IMR-90 (cell line): ENCODE measurements around the gene KAT14. TPM values are rescaled to one million over a fixed set of nuclear protein-coding genes. Genes with fewer than 3 reads are reported as not detected.

Experiments
- ATAC-seq: fragments of 200-7000 bp; cut with Tn5 transposase; 2 replicates; pipeline ENCODE4 v1.9.1; 2020; ENCODE audit warnings: low read depth, mild to moderate bottlenecking, moderate library complexity
- BruUV-seq: library from RNA; stranded (reverse); fragments of 400-500 nt; replicated peaks from 2 replicates; lab custom pipeline; 2021; lab: Mats Ljungman, UMichigan
- CTCF ChIA-PET: fragments of 300-600 bp; formaldehyde crosslinking; extraction: SDS; loops from one replicate; lab custom pipeline; 2021; ENCODE audit warnings: antibody characterized with exemption; lab: Yijun Ruan, JAX
- POLR2A ChIA-PET: fragments of 300-600 bp; sonication (Branson Sonifier 250); formaldehyde crosslinking; loops from one replicate; lab custom pipeline; 2022; ENCODE audit warnings: antibody characterized with exemption; ENCODE audit not compliant: unreplicated experiment; lab: Charles Lee
- DNase-seq: peaks from one replicate; pipeline ENCODE4 v3.0.0; 2013
- H2AFZ ChIP-seq: replicated peaks from 2 replicates; pipeline ENCODE3; 2013; ENCODE audit warnings: low read length, mild to moderate bottlenecking; ENCODE audit not compliant: poor library complexity
- H2AK5ac ChIP-seq: 2 replicates; pipeline ENCODE4 v1.6.1; 2013; ENCODE audit warnings: low read depth, low read length, inconsistent platforms
- H2AK9ac ChIP-seq: replicated peaks from 2 replicates; pipeline ENCODE3; 2013; ENCODE audit warnings: mild to moderate bottlenecking, low read depth, low read length, moderate library complexity; ENCODE audit not compliant: poor library complexity
- H2BK120ac ChIP-seq: 2 replicates; pipeline ENCODE4 v1.6.1; 2013; ENCODE audit warnings: low read depth, low read length, inconsistent platforms
- H2BK15ac ChIP-seq: 3 replicates; pipeline ENCODE4 v1.6.1; 2013; ENCODE audit warnings: low read depth, low read length, inconsistent platforms
- H2BK20ac ChIP-seq: 2 replicates; pipeline ENCODE4 v1.6.1; 2013; ENCODE audit warnings: low read depth, mild to moderate bottlenecking, inconsistent platforms, low read length, moderate library complexity
- H2BK5ac ChIP-seq: 2 replicates; pipeline ENCODE4 v1.6.1; 2013; ENCODE audit warnings: mild to moderate bottlenecking, low read depth, low read length, inconsistent platforms; ENCODE audit not compliant: poor library complexity, severe bottlenecking
- H3K14ac ChIP-seq: replicated peaks from 2 replicates; pipeline ENCODE4 v1.6.1; 2013; ENCODE audit warnings: low read depth, low read length, inconsistent platforms
- H3K18ac ChIP-seq: 2 replicates; pipeline ENCODE4 v1.6.1; 2013; ENCODE audit warnings: low read depth, low read length, control low read depth
- H3K23ac ChIP-seq: 2 replicates; pipeline ENCODE4 v1.6.1; 2013; ENCODE audit warnings: low read depth, low read length, inconsistent platforms
- H3K27ac ChIP-seq: 2 replicates; pipeline ENCODE4 v1.5.1; 2013; ENCODE audit warnings: mild to moderate bottlenecking, control low read depth, low read length; ENCODE audit not compliant: insufficient read depth
- H3K27me3 ChIP-seq: 2 replicates; pipeline ENCODE4 v1.6.1; 2013; ENCODE audit warnings: low read length; ENCODE audit not compliant: control insufficient read depth, insufficient read depth
- H3K36me3 ChIP-seq: 2 replicates; pipeline ENCODE4 v1.6.1; 2013; ENCODE audit warnings: low read length, mixed read lengths; ENCODE audit not compliant: control insufficient read depth, insufficient read depth
- H3K4ac ChIP-seq: 2 replicates; pipeline ENCODE4 v1.6.1; 2013; ENCODE audit warnings: low read depth, low read length, inconsistent platforms
- H3K4me1 ChIP-seq: 2 replicates; pipeline ENCODE4 v1.6.1; 2013; ENCODE audit warnings: low read length, mixed read lengths; ENCODE audit not compliant: control insufficient read depth, insufficient read depth
- H3K4me2 ChIP-seq: 2 replicates; pipeline ENCODE4 v1.6.1; 2013; ENCODE audit warnings: low read depth, mild to moderate bottlenecking, control low read depth, low read length, moderate library complexity
- H3K4me3 ChIP-seq: 2 replicates; pipeline ENCODE4 v1.5.1; 2013; ENCODE audit warnings: low read depth, mild to moderate bottlenecking, control low read depth, low read length, moderate library complexity; ENCODE audit not compliant: insufficient read depth
- H3K56ac ChIP-seq: 2 replicates; pipeline ENCODE4 v1.6.1; 2013; ENCODE audit warnings: low read length, inconsistent platforms; ENCODE audit not compliant: insufficient read depth; ENCODE audit errors: extremely low read depth
- H3K79me1 ChIP-seq, 2 experiments: 2 replicates each; pipeline ENCODE4 v1.6.1; 2013; ENCODE audit warnings: low read length in 2 of 2, inconsistent platforms in 1 of 2, low read depth in 1 of 2
- H3K9ac ChIP-seq: 2 replicates; pipeline ENCODE4 v1.6.1; 2013; ENCODE audit warnings: low read depth, low read length, control low read depth
- H3K9me1 ChIP-seq: 2 replicates; pipeline ENCODE4 v1.6.1; 2013; ENCODE audit warnings: low read length, inconsistent platforms; ENCODE audit not compliant: insufficient read depth
- H3K9me3 ChIP-seq: 2 replicates; pipeline ENCODE4 v1.6.1; 2013; ENCODE audit warnings: low read length; ENCODE audit not compliant: control insufficient read depth, insufficient read depth
- H4K20me1 ChIP-seq: 2 replicates; pipeline ENCODE4 v1.6.1; 2013; ENCODE audit warnings: low read length, inconsistent platforms; ENCODE audit not compliant: insufficient read depth
- H4K5ac ChIP-seq: 2 replicates; pipeline ENCODE4 v1.6.1; 2013; ENCODE audit warnings: mild to moderate bottlenecking, low read depth, low read length, control low read depth
- H4K8ac ChIP-seq, 2 experiments: 2 replicates each; pipeline ENCODE4 v1.6.1; 2013; ENCODE audit warnings: low read depth in 2 of 2, low read length in 2 of 2, control low read depth in 1 of 2, inconsistent platforms in 1 of 2
- H4K91ac ChIP-seq: 2 replicates; pipeline ENCODE4 v1.6.1; 2013; ENCODE audit warnings: low read depth, low read length, inconsistent platforms; ENCODE audit not compliant: insufficient read depth
- BHLHE40 ChIP-seq: fragments of 150-350 bp; IDR thresholded peaks from 2 replicates; pipeline ENCODE4 v1.6.1; 2016; ENCODE audit warnings: mild to moderate bottlenecking, low read depth, low read length
- CHD1 ChIP-seq: IDR thresholded peaks from 2 replicates; pipeline ENCODE4 v1.6.1; 2012; ENCODE audit warnings: low read depth, low read length, improper control_type of control experiment
- FOS ChIP-seq: fragments of 150-350 bp; IDR thresholded peaks from 2 replicates; pipeline ENCODE4 v1.6.1; 2016; ENCODE audit warnings: low read depth, low read length
- MAFK ChIP-seq: IDR thresholded peaks from 2 replicates; pipeline ENCODE4 v1.6.1; 2012; ENCODE audit warnings: low read depth, low read length, improper control_type of control experiment
- MXI1 ChIP-seq: IDR thresholded peaks from 2 replicates; pipeline ENCODE4 v1.6.1; 2012; ENCODE audit warnings: low read depth, mild to moderate bottlenecking, low read length, moderate library complexity, borderline replicate concordance
- NFE2L2 ChIP-seq: fragments of 150-350 bp; IDR thresholded peaks from 2 replicates; pipeline ENCODE4 v1.6.1; 2016; ENCODE audit warnings: low read depth, mild to moderate bottlenecking, low read length
- RAD21 ChIP-seq: IDR thresholded peaks from 2 replicates; pipeline ENCODE4 v1.6.1; 2012; ENCODE audit warnings: low read length, improper control_type of control experiment
- RCOR1 ChIP-seq: IDR thresholded peaks from 2 replicates; pipeline ENCODE4 v1.6.1; 2012; ENCODE audit warnings: mild to moderate bottlenecking, low read length, improper control_type of control experiment; ENCODE audit not compliant: insufficient replicate concordance
- RFX5 ChIP-seq: IDR thresholded peaks from 2 replicates; pipeline ENCODE4 v1.8.0; 2012; ENCODE audit warnings: low read depth, mild to moderate bottlenecking, low read length, moderate library complexity
- SMC3 ChIP-seq: fragments of 150-350 bp; IDR thresholded peaks from 2 replicates; pipeline ENCODE4 v1.6.1; 2016; ENCODE audit warnings: low read depth, mild to moderate bottlenecking, antibody characterized with exemption, low read length, moderate library complexity
- WGBS, 2 experiments: methylation state at CpG; one replicate each; pipeline versions ENCODE4 v1.1.5 to v1.1.7; 2013; ENCODE audit warnings: missing lambda C conversion rate in 2 of 2; ENCODE audit not compliant: insufficient read length in 1 of 2; ENCODE audit errors: extremely low coverage in 2 of 2; 5-methylcytosine and 5-hydroxymethylcytosine counted together
- dilution Hi-C: fragments of 300-500 bp; cut with HindIII; formaldehyde crosslinking; loops from one replicate; pipeline ENCODE4 v1.14.3; 2018; ENCODE audit warnings: low sequenced_read_pairs; ENCODE audit not compliant: unreplicated experiment
- in situ Hi-C: fragments of 300-500 bp; cut with MboI; formaldehyde crosslinking; loops from 3 replicates; pipeline ENCODE4 v1.14.3; 2019; ENCODE audit warnings: low sequenced_read_pairs, inconsistent platforms, mixed read lengths
- intact Hi-C: fragments of 100-400 bp; cut with micrococcal nuclease; formaldehyde crosslinking; loops from 2 replicates; pipeline ENCODE4 v1.10.0; 2022
- polyA plus RNA-seq, 3 experiments: library from polyadenylated mRNA; depleted of rRNA; stranded (reverse); fragments of >200 nt; gene quantifications; 2 replicates each; pipeline ENCODE4 v1.2.3, GENCODE V29; 2012; ENCODE audit warnings: low replicate concordance in 1 of 3
- total RNA-seq: library from RNA; depleted of rRNA; stranded (reverse); fragments of >200 nt; gene quantifications from 2 replicates; pipeline ENCODE4 v1.2.3, GENCODE V29; 2012
- TF ChIP-seq, protein P1 (sequence below): conservative IDR thresholded peaks from 2 replicates; pipeline ENCODE4 v1.5.1; 2012; ENCODE audit warnings: mild to moderate bottlenecking, low read depth, low read length, improper control_type of control experiment
- TF ChIP-seq, protein P2 (sequence below): fragments of 150-350 bp; IDR thresholded peaks from 2 replicates; pipeline ENCODE4 v1.6.1; 2016; ENCODE audit warnings: low read depth, mild to moderate bottlenecking, low read length, moderate library complexity, borderline replicate concordance

KAT14 gene
- total and polyA plus RNA-seq, 2 of the 4 experiments (the other 2 are of a cell fraction) = 6.7 to 12.4 TPM

DNA sequence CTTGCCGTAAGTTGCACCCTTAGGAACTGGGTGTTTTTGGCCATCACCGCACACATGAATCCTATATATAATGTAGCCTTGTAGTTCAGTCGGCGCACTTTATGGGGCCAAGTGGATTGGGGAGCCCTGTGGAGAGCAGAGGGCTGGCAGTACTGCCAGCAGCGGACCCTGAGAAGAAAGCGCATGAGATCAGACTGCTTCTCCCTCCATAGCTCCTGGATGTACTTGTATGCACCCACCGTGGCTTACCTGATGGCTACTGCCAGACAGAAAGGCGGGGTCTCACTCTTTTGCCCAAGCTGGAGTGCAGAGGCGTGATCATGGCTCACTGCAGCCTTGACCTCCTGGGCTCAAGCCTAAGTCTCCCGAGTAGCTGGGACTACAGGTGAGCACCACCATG is 47.2 kb upstream of the KAT14 start:
- no peaks in the 10 kb centered on the region for H3K4me1 ChIP-seq
- H3K14ac ChIP-seq = no peak overlapping the region
- WGBS, 2 experiments = 100% methylated on average over 2 of the region's 10 CpGs; no CpG with 5 or more reads in 1 of the 2 experiments
- CTCF ChIA-PET = no interaction called here
- dilution Hi-C loops (no loop called here), intact Hi-C loops (no loop called here), in situ Hi-C loops (no loop called here)
- H2BK5ac ChIP-seq = no peak overlapping the region
- DNase-seq (no peak), ATAC-seq (no peak)
- H3K4me3 ChIP-seq = no peak overlapping the region
- no peak overlapping the region for H2AFZ ChIP-seq
- H2BK15ac ChIP-seq = no peak overlapping the region
- no peak overlapping the region for H4K91ac ChIP-seq
- H3K9me1 ChIP-seq = no peaks in the 10 kb centered on the region
- POLR2A ChIA-PET = no interaction called here
- no peak overlapping the region for H2BK20ac ChIP-seq
- H2AK9ac ChIP-seq = no peak overlapping the region
- no peak overlapping the region for H4K8ac ChIP-seq
- no peak for TF ChIP-seq RFX5
- TF ChIP-seq NFE2L2 = no peak
- TF ChIP-seq, protein P1, sequence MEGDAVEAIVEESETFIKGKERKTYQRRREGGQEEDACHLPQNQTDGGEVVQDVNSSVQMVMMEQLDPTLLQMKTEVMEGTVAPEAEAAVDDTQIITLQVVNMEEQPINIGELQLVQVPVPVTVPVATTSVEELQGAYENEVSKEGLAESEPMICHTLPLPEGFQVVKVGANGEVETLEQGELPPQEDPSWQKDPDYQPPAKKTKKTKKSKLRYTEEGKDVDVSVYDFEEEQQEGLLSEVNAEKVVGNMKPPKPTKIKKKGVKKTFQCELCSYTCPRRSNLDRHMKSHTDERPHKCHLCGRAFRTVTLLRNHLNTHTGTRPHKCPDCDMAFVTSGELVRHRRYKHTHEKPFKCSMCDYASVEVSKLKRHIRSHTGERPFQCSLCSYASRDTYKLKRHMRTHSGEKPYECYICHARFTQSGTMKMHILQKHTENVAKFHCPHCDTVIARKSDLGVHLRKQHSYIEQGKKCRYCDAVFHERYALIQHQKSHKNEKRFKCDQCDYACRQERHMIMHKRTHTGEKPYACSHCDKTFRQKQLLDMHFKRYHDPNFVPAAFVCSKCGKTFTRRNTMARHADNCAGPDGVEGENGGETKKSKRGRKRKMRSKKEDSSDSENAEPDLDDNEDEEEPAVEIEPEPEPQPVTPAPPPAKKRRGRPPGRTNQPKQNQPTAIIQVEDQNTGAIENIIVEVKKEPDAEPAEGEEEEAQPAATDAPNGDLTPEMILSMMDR = no peak
- no peak for TF ChIP-seq RCOR1
- no peak for TF ChIP-seq CHD1
- TF ChIP-seq, protein P2, sequence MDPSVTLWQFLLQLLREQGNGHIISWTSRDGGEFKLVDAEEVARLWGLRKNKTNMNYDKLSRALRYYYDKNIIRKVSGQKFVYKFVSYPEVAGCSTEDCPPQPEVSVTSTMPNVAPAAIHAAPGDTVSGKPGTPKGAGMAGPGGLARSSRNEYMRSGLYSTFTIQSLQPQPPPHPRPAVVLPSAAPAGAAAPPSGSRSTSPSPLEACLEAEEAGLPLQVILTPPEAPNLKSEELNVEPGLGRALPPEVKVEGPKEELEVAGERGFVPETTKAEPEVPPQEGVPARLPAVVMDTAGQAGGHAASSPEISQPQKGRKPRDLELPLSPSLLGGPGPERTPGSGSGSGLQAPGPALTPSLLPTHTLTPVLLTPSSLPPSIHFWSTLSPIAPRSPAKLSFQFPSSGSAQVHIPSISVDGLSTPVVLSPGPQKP = no peak
- TF ChIP-seq FOS = no peak
- TF ChIP-seq MAFK = no peak
- TF ChIP-seq MXI1 = no peak
- TF ChIP-seq SMC3 = no peak
- TF ChIP-seq RAD21 = no peak
- no peak for TF ChIP-seq BHLHE40
- H4K20me1 ChIP-seq = no peaks in the 10 kb centered on the region
- H3K27me3 ChIP-seq = peaks cover 6% of the 10 kb centered on the region
- H4K5ac ChIP-seq = no peak overlapping the region
- H3K4ac ChIP-seq = no peak overlapping the region
- H3K18ac ChIP-seq = no peak overlapping the region
- H3K4me2 ChIP-seq = no peak overlapping the region
- no peaks in the 10 kb centered on the region for H3K9me3 ChIP-seq
- H2AK5ac ChIP-seq = no peak overlapping the region
- H3K9ac ChIP-seq = no peak overlapping the region
- no TSS peak for BruUV-seq
- H3K79me1 ChIP-seq = no peaks in the 10 kb centered on the region
- no peak overlapping the region for H2BK120ac ChIP-seq
- no peak overlapping the region for H3K23ac ChIP-seq
- no peak overlapping the region for H3K56ac ChIP-seq
- H3K27ac ChIP-seq = no peak overlapping the region
- H3K36me3 ChIP-seq = no peaks in the 10 kb centered on the region
